Measurements from ENCODE around the gene DDC.

DNA sequence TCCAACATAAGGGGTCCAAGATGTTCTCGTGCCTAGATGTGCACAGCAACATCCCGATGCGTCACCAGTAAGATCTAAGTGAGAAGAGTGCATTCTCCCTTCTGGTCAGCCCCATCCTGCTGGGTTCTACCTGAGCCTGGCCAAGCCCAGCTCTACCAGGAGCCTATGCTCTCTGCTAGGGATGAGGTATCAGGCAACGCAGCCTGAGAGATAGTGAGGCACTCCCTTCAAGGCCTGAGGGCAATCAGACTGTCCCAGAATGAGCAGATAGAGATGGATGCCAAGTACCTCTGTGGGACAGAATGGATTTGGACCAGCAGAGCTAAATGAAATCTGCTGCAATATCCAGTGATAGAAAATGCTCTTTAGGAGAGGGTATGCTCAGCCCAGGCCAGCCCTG lies 26.7 kb downstream of the DDC start:
- TF ChIP-seq, protein P1, sequence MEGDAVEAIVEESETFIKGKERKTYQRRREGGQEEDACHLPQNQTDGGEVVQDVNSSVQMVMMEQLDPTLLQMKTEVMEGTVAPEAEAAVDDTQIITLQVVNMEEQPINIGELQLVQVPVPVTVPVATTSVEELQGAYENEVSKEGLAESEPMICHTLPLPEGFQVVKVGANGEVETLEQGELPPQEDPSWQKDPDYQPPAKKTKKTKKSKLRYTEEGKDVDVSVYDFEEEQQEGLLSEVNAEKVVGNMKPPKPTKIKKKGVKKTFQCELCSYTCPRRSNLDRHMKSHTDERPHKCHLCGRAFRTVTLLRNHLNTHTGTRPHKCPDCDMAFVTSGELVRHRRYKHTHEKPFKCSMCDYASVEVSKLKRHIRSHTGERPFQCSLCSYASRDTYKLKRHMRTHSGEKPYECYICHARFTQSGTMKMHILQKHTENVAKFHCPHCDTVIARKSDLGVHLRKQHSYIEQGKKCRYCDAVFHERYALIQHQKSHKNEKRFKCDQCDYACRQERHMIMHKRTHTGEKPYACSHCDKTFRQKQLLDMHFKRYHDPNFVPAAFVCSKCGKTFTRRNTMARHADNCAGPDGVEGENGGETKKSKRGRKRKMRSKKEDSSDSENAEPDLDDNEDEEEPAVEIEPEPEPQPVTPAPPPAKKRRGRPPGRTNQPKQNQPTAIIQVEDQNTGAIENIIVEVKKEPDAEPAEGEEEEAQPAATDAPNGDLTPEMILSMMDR (IDR thresholded peaks at IDR 0.05; ENCODE audit: insufficient read depth, low read length, poor library complexity, severe bottlenecking), result no peak
- TF ChIP-seq EZH2phosphoT487 (conservative IDR thresholded peaks at IDR 0.05; ENCODE audit: low read length), result no peak
